NCI-H2196 (cell line): ENCODE measurements around the gene CCDC18.
"Not testable (repeated sequence)": the region's sequence is repeated elsewhere in the genome, so short reads cannot be mapped to it uniquely, and the experiment has no call there.

Experiments
- DNase-seq: peaks from one replicate; lab custom pipeline; 2025; ENCODE audit not compliant: unreplicated experiment; lab: John Stamatoyannopoulos, UW

CCDC18 gene

DNA sequence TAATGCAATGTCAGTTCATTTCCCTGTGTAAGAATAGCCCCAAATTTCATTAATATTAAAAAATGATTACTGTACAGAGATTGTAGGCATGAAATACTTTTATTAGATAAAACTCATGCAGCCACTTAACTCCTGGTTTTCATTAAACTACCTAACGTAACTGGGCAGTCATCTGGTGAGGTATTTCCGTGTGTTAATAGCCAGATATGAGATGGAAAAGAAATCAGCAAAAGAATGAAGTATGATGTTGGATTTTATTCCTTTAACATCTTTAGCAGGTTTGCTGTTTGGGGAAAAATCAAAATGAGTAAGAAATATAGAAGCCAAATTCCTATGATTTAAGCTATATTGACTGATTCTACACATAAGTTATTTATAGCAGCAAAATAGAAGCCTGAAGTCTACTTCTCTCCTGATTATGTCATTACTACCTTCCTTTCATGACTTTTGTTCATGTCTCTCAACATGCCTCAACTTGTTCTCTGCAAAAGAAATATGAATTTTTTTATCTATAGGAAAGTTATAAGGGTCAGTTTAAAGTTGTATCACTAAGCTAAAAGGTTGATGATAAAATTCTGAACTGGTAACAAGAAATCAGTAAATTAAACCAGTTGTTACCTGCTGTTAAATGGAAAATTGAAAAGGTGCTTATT is 42.6 kb downstream of the CCDC18 start:
- no peak for DNase-seq

DNA sequence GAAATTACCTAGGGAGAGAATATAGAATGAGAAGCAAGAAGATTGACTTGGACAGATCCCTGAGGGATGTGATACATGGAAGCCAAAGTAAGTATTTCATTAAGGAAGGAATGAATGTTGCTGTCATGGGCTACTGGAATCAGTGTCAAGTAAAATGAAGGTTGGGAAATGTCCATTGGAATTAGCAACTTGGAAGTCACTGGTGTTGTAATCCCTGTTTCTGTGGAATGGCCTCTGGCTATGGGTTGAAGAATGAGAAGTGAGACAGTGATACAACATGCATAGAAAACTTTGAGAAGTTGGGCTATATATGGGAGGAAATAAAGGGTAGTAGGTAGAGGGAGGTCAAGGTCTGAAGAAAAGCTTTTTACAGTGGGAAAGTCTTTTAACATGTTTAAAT is 54.7 kb downstream of the CCDC18 start:
- DNase-seq: no peak

DNA sequence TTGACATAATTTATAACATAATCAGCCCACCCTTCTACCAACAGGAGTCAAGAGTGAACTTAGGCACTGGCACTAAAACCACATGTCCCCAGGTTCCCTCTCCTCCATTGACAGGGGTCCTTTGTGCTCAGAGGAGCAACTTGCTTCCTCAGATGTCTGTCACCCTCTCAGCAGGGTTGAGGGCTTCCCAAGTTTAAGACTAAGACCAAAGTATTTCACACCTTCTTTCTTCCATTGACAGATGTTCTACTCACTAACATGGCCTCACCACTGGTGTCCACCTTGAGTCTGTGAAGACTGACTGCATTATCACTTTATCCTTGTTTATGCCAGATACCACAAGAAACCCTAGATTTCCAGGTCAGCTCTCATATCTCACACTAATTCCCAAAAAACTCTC is 56.5 kb downstream of the CCDC18 start:
- no peak for DNase-seq

DNA sequence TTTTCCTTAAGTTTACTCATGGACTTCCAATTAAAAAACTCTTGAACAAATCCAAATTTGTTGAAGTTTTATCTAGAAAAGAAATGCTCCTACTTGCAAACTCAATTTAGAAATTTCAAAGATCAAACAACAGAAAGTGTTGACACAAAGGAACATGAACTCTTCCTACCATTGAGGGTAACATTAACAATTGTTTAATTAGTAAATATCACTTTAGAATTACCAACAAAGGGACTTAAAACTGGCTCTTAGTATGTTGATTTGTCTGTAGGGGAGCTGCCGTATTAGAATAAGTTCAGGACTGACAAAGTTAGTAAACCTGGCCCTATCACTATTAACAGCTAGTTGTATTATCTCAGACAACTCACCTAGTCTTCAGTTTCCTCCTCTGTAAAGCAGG is 57.9 kb downstream of the CCDC18 start:
- DNase-seq: no peak

DNA sequence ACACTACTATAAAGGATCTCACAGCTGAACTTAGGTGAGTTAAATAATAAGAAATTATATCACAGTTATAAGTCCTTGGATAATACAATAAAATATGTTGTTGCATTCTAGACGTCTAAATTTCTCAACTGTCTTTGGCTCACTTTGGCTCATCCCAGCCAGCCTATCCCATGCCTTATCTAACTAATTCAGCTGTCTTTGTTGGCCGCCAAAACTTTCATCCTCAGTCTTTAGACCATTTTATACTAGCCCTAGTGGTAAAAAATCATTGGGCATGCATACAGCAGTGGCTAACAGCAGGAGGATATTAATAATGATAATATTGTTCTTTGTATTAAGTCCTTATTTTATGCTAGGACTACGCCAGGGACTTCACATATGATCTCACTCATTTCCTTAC is 59.3 kb downstream of the CCDC18 start:
- DNase-seq: no peak

DNA sequence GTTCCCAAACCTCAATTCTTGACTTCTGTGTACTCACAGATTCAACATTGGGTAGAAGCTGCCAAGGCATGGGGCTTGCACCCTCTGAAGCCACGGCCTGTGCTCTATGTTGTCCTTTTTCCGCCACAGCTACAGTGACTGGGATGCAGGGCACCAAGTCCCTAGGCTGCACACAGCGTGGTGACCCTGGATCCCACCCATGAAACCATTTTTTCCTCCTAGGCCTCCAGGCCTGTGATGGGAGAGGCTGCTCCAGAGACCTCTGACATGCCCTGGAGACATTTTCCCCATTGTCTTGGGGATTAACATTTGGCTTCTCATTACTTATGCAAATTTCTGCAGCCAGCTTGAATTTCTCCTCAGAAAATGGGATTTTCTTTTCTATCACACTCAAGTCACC is 62.7 kb downstream of the CCDC18 start:
- not testable (repeated sequence) for DNase-seq

DNA sequence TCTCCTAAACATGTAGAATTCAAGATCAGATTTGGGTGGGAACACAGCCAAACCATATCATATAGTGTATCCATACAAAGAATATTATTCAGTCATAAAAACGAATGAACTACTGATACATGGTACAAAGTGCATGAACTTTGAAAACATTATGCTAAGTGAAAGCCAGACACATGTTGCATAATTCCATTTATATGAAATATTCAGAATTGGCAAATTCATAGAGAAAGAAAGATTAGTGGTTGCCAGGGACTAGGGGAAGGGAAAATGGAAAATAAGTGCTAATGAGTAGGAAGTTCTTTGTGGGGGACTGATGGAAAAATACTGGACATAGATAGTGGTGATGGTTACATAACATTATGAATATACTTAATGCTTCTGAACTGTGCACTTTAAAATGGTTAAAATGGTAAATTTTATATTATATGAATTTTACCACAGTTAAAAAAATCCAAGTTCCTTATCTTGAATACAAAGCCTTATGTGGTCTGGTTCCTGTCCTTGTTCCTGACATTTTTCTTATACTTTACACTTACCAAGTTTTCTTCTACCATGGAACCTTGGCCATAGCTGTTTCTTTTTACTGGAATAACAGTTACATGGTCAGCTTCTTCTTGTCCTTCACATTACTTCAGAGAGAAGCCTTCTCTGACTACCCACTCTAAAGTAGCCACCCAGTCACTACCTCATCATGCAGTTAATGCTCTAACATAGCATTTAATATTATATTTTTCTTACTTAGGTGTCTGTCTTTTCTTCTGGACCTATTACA is 64.0 kb downstream of the CCDC18 start:
- no peak for DNase-seq

DNA sequence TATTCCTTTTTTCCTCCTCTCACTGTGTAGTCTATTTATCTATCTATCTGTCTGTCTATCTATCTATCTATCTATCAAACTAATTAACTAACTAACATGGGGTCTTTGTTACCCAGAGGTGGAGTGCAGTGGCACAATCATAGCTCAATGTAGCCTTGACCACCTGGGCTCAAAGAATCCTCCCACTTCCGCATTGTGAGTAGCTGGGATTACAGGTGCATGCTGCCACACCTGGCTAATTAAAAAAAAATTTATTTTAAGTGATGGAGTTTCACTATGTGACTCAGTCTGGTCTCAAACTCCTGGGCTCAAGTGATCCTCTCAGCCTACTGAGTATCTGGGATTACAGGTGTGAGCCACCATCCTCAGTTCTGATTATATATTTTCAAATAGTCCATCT is 71.4 kb downstream of the CCDC18 start:
- DNase-seq: no peak

DNA sequence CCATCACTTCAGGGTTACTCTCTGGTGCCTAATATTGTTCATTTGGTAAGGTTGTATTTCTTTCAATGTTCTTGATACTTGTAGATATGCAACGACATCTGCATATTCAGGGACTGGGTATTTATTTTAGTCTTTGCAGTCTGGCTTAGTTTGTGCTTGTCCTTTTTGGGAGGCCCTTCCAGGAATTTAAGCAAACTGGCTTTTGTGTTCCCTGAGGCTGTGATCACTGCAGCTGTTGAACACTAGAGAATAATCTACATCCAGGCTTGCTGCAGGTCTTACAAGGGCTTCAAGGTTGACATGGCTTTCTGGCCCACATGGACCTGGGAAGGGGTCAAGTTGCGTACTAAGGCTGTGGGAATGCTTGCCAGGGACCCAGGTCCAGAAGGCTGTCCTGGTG is 72.1 kb downstream of the CCDC18 start:
- no peak for DNase-seq

DNA sequence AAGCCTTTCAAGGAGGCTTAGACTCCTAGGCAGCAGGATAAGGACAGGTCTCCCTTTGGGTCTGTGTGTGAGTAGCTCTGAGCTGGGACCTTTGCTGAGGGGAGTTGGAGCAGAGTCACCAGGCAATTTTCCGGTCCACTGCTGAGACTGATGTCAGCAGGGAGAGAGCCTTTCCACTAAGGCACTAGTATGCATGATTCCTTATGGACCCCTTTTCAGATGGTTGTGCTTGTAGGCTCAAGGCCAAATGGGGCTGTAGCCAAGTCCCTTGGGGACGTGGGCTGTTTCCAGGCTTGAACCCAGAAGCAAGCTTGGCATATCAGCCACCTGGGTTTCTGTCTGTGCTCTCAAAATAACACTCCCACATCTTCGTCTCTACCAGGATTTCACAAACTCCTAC is 73.0 kb downstream of the CCDC18 start:
- DNase-seq: no peak

DNA sequence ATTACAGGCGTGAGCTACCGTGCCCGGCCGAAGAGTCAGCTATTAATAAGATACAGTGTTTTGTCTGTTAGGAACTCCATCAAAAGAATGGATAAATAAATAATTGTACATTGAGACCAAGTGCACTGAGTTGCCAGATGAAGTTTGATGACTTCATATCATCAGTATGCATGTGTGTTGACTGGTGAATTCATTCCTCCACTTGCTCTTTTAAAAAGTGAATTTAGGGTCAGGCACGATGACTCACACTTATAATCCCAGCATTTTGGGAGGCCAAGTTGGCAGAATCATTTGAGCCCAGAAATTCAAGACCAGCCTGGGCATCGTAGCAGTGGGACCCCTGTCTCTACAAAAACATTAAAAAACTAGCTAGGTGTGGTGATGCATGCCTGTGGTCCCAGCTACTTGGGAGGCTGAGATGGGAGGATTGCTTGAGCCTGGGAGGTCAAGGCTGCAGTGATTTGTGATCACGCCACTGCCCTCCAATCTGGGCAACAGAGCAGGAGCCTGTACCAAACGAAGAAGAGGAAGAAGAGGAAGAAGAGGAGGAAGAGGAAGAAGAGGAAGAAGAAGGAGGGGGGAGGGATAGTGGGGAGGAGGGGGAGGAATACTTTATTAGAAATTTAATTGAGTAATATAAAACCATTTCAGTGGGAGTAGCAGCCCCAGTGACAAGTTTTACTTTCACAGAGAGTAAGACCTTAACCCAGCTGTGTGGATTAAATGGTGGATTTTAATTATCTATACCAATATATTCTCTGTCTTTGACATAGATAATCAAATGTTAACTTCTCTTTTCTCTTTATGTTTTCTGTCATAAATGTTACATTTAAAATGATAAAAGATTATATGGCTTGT is 74.9 kb downstream of the CCDC18 start:
- no peak for DNase-seq

DNA sequence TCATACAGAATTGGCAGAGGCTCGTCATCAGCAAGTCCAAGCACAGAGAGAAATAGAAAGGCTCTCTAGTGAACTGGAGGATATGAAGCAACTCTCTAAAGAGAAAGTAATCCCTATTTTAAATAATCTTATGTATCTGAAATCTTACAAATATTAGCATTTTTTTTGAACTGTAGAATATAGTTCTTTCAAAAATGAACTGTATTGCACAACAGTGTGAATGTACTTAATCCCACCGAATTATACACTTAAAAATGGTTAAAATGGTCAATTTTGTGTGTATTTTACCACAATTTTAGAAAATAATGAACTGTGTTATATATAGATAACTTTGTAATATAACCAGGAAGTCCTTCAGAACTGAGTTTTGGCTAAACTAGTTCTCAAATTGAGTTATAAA is 75.9 kb downstream of the CCDC18 start:
- no peak for DNase-seq

DNA sequence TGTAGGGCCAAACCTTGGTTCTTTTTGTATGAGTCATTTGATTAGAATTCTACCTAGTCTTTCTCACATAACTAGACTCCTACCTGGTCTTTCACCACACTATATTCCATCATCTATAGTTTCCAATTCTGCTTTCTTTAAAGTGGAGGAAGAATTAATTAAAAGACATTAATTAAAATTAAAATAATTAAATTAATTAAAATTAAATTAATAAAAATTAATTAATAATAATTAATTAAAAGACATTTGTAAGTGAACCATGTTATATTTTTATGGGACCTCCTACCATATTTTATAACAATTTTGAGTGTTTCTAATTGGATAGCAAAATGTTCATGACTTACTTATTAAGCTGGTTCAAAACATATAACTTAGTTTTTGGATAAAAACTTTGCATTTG is 77.4 kb downstream of the CCDC18 start:
- no peak for DNase-seq

DNA sequence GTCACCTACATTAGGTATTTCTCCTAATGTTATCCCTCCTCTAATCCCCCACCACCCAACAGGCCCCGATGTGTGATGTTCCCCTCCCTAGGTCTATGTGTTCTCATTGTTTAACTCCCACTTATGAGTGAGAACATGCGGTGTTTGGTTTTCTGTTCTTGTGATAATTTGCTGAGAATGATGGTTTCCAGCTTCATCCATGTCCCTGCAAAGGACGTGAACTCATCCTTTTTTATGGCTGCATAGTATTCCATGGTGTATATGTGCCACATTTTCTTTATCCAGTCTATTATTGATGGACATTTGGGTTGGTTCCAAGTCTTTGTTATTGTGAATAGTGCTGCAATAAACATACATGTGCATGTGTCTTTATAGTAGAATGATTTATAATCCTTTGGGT is 80.2 kb downstream of the CCDC18 start:
- DNase-seq: not testable (repeated sequence)

DNA sequence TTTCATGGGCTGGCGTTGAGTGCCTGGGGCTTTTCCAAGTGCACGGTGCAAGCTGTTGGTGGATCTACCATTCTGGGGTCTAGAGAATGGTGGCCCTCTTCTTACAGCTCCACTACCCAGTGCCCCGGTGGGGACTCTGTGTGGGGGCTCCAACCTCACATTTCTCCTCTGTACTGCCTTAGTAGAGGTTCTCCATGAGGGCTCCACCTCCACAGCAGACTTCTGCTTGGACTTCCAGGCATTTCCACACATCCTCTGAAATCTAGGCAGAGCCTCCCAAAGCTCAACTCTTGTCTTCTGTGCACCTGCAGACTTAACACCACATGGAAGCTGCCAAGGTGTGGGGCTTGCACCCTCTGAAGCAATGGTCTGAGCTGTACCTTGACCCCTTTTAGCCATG is 82.1 kb downstream of the CCDC18 start:
- no peak for DNase-seq

DNA sequence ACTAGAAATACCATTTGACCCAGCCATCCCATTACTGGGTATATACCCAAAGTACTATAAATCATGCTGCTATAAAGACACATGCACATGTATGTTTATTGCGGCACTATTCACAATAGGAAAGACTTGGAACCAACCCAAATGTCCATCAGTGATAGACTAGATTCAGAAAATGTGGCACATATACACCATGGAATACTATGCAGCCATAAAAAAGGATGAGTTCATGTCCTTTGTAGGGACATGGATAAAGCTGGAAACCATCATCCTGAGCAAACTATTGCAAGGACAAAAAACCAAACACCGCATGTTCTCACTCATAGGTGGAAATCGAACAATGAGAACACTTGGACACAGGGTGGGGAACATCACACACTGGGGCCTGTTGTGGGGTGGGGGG is 88.4 kb downstream of the CCDC18 start:
- not testable (repeated sequence) for DNase-seq

DNA sequence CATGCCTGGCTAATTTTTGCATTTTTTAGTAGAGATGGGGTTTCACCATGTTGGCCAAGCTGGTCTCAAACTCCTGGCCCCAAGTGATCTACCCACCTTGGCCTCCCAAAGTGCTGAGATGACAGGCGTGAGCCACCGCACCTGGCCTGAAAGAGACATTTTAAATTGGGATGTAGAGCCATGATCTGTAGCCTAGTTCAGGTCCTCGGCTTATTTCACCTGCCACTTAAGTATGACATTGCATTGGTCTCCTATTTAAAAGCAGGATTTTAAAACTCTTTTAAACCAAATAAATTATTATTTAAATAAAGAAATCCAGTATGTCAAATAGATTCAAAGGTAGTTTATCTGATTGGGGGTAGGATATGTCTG is 94.7 kb downstream of the CCDC18 start:
- not testable (repeated sequence) for DNase-seq

DNA sequence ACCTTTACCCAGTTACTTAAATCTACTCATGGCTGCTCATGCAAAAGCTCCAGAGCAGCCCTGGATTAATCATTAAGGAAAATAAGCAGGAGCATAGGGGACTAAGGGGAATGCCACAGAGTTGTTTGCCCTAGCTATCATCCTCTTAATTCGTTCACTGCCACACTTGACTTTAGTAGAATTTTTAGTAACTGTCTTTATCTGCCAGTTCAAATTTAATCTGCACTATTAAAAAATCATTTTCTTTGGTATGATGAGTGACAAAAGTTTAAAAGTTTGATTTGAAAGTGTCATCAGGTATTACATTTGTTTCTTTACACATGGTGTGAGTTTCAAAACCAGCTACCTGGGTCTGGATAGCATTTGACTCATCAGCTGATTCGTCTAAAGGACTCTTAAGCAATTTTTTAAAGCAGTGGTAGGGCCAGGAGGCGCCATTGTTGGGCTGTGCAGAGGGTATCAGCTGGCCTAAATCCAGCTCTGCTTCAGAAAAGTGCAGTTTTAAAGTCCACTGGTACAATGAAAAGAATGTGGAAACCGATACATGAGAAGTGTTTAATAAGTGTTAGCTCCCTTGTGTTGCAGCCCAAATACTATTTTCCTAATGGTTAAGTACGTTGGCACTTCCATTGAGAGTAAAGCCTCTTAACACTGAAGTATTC is 95.2 kb downstream of the CCDC18 start:
- no peak for DNase-seq

DNA sequence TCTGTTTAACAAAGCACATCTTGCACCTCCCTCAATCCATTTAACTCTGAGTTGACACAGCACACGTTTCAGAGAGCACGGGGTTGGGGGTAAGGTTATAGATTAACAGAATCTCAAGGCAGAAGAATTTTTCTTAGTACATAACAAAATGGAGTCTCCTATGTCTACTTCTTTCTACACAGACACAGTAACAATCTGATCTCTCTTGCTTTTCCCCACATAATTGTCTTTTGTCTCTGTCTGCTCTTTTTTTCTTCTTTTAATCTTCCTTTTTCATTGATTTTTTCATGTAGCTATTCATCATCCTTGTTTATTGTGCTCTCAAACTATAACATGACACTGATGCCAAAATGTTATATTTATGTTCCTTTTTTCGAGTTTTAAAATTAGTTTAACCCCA is 97.0 kb downstream of the CCDC18 start:
- DNase-seq: not testable (repeated sequence)

DNA sequence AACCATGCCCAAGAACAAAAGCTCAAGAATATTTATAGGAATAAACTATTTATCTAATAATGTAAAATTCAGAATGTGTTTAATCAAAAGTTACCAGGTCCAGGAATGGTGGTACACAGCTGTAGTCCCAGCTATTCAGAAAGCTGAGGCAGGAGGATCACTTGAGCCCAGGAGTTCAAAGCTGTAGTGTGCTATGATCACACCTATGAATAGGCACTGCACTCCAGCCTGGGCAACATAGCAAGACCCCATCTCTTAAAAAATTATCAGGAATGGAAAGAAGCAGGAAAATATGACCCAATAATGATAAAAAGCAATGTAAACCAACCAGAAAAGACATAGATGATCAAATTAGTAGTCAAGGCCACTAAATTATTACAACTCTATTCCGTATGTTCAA is 103.0 kb downstream of the CCDC18 start:
- no peak for DNase-seq

DNA sequence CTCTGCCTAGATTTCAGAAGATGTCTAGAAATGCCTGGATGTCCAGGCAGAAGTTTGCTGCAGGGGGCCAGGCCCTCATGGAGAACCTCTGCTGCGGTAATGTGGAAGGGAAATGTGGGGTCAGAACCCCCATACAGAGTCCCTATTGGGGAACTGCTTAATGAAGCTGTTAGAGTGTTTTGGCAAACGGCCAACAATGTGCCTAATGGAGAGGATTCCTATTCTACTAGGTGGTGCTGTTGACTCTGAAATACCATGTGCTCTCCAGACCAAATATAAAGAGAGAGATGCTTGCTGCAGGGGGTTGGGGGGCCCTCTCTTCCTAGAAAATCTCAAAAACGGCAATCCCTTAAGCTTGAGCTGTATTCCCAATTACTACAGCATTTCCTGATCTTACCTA is 108.0 kb downstream of the CCDC18 start:
- DNase-seq: no peak
